ENCODE data around the gene TTC38. TPM values are rescaled to one million over a fixed set of nuclear protein-coding genes. Genes with fewer than 3 reads are reported as not detected.

Gene TTC38
- total RNA-seq, 1 experiment from 2014 or later, result 16.7 TPM

DNA sequence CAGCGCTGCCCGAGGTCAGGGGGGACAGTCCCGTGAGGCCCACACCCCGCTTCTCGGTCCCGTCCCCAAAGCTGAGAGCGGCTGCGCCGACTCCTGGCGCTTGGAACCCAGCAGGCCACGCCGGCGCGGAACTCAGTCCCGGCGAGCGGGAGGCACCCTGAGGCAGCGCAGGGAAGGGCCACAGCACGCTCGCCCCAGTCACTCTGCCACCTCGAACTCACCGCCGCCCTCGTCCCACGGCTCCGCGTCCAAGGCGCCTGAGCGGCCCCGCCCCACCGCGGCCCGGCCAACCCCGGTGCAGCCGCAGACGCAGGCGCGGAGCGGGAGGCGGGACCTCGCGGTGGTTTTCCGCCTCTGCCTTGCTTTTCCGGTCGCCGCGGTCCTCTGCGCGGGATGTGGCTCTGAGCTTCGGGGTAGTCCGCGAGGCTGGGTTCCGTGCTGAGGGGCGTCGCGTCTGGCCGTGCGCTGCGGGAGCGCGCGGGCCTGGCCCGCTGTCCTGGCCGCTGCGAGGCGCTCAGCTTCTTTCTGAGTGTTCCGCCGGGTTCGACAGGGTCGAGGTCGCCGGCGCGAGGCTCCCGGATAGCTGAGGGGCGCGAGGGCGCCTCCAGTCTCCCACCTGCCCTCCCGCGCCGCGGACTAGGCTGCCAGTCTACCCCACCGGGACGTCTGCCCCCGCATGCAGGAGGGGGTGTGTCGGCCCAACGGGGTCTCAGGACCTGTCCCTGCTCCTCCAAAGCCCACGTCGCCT lies 17.6 kb upstream of the TTC38 start, which contains the start of gene CDPF1:
Gene CDPF1, minus strand, starts transcription at position 259 of the 748 bp plus-strand sequence. CDS start 2,009 bp downstream, outside the sequence.
- peak; percentile 87 for DNase-seq (ENCODE audit: unreplicated experiment)
- Mint-ChIP-seq H3K27me3 (ENCODE audit: insufficient read depth, unreplicated experiment) (no peaks in the 10 kb centered on the region), H3K9me3 (ENCODE audit: unreplicated experiment) (no peaks in the 10 kb centered on the region), H3K27ac (ENCODE audit: low read depth, unreplicated experiment) (peak within 1 kb of the TSS; percentile 19), H3K4me3 (ENCODE audit: unreplicated experiment) (peak within 1 kb of the TSS; percentile 81), H3K4me1 (ENCODE audit: insufficient read depth, unreplicated experiment) (peaks cover 5% of the 10 kb centered on the region), H3K36me3 (ENCODE audit: insufficient read depth, unreplicated experiment) (no peaks in the 10 kb centered on the region)
- CTCF ChIA-PET, result interaction anchor here (0.7 to 1.4 kb wide), 3 partner anchors 19 to 701 kb away, joined by 3 to 4 read pairs (median 3); no protein-coding TSS in a partner anchor
- TF ChIP-seq, protein P1, sequence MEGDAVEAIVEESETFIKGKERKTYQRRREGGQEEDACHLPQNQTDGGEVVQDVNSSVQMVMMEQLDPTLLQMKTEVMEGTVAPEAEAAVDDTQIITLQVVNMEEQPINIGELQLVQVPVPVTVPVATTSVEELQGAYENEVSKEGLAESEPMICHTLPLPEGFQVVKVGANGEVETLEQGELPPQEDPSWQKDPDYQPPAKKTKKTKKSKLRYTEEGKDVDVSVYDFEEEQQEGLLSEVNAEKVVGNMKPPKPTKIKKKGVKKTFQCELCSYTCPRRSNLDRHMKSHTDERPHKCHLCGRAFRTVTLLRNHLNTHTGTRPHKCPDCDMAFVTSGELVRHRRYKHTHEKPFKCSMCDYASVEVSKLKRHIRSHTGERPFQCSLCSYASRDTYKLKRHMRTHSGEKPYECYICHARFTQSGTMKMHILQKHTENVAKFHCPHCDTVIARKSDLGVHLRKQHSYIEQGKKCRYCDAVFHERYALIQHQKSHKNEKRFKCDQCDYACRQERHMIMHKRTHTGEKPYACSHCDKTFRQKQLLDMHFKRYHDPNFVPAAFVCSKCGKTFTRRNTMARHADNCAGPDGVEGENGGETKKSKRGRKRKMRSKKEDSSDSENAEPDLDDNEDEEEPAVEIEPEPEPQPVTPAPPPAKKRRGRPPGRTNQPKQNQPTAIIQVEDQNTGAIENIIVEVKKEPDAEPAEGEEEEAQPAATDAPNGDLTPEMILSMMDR (IDR thresholded peaks at IDR 0.05; ENCODE audit: unreplicated experiment), result no peak
- intact Hi-C loops (cut with micrococcal nuclease), result no loop called here
- POLR2A ChIA-PET, result interaction anchor here (0.5 to 2.8 kb wide), 14 partner anchors 8 to 244 kb away, joined by 3 to 29 read pairs (median 4); partner anchors contain the start of genes GTSE1 and TTC38
- BruUV-seq (replicated peaks), result no TSS peak

DNA sequence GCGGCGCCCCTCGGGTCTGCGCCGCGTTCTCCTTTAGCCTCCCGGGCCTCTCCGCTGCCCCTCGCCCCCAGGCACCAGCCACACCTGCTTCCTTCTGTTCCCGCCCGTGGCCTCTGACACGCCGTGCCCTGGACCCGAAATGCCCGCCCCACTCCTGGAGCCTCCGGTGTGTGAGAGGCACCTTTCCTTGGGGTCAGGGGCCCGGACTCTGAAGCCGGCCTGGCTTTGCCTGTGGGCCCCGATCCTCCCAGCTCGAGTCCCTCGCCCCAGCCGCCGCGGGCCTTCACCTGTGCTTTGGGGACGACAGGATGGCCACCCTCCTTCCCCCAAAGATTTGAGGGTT lies 17.1 kb upstream of the TTC38 start:
- BruUV-seq (replicated peaks), result no TSS peak
- Mint-ChIP-seq H3K9me3 (ENCODE audit: unreplicated experiment) (no peaks in the 10 kb centered on the region), H3K27me3 (ENCODE audit: insufficient read depth, unreplicated experiment) (no peaks in the 10 kb centered on the region), H3K36me3 (ENCODE audit: insufficient read depth, unreplicated experiment) (no peaks in the 10 kb centered on the region), H3K4me3 (ENCODE audit: unreplicated experiment) (peak overlapping the region; percentile 81), H3K4me1 (ENCODE audit: insufficient read depth, unreplicated experiment) (peaks cover 5% of the 10 kb centered on the region), H3K27ac (ENCODE audit: low read depth, unreplicated experiment) (peak overlapping the region; percentile 19)
- POLR2A ChIA-PET, result interaction anchor here (0.9 to 2.8 kb wide), 11 partner anchors 8 to 245 kb away, joined by 3 to 29 read pairs (median 4); partner anchors contain the start of genes GTSE1 and TTC38
- TF ChIP-seq, protein P1 (IDR thresholded peaks at IDR 0.05; ENCODE audit: unreplicated experiment), result no peak
- intact Hi-C loops (cut with micrococcal nuclease), result no loop called here
- CTCF ChIA-PET, result interaction anchor here (0.7 to 1.4 kb wide), 4 partner anchors 11 to 701 kb away, joined by 3 to 4 read pairs (median 4); no protein-coding TSS in a partner anchor
- no peak for DNase-seq (ENCODE audit: unreplicated experiment)

DNA sequence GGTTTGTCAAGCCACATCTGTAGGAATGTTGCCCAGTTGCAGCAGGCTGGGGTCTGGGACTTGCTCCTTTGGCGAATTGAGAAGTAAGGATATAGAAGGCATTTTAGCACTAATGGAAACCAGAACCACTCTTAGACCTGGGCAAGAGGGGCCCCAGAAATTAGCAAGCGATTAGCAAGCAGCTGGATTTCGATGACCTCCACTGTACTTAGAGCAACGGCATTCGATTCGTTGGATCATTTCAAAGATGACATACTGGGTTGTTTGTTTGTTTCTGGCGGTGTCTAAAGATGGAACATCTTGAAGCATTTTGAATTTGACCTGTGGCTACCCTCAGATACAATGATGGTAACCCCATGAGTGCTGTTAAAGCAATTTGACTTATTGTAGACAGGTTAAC lies 16.5 kb upstream of the TTC38 start:
- no TSS peak for BruUV-seq (replicated peaks)
- Mint-ChIP-seq H3K27me3 (ENCODE audit: insufficient read depth, unreplicated experiment) (peaks cover 2% of the 10 kb centered on the region), H3K4me1 (ENCODE audit: insufficient read depth, unreplicated experiment) (peaks cover 5% of the 10 kb centered on the region), H3K36me3 (ENCODE audit: insufficient read depth, unreplicated experiment) (no peaks in the 10 kb centered on the region), H3K27ac (ENCODE audit: low read depth, unreplicated experiment) (no peak overlapping the region), H3K4me3 (ENCODE audit: unreplicated experiment) (peak overlapping the region; percentile 81), H3K9me3 (ENCODE audit: unreplicated experiment) (no peaks in the 10 kb centered on the region)
- CTCF ChIA-PET, result interaction anchor here (1.4 kb wide), 1 partner anchor 10 kb away, joined by 4 read pairs; no protein-coding TSS in a partner anchor
- DNase-seq (ENCODE audit: unreplicated experiment), result no peak
- TF ChIP-seq, protein P1 (IDR thresholded peaks at IDR 0.05; ENCODE audit: unreplicated experiment), result no peak
- POLR2A ChIA-PET, result interaction anchor here (1.2 to 2.8 kb wide), 4 partner anchors 9 to 29 kb away, joined by 3 to 29 read pairs (median 4); partner anchors contain the start of gene TTC38
- intact Hi-C loops (cut with micrococcal nuclease), result no loop called here

DNA sequence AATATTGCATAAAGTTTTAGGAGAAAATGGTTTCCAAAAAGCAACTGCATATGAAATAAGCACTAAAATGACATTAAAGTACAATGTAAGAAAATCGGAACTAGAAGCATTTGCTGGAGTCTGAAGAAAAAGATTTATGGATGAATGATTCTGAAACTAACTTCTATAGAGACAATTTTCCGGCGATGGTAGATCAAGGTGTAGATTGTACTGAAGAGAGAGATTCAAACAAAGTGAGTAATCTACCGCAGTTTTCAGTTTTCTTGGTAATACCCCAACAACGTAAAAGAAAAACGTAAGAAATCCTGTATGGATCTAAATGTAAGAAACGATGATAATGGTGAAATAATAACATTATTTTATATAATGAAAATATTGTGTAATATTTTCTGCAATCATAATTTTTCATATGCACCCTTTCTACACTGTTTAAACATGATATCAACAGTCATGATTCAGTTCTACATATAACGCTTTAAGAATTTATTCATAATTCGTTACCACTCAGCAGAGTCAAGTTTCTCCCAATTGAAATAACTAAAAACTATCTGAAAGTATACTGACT lies 15.9 kb upstream of the TTC38 start:
- Mint-ChIP-seq H3K9me3 (ENCODE audit: unreplicated experiment) (no peaks in the 10 kb centered on the region), H3K36me3 (ENCODE audit: insufficient read depth, unreplicated experiment) (no peaks in the 10 kb centered on the region), H3K4me1 (ENCODE audit: insufficient read depth, unreplicated experiment) (peaks cover 5% of the 10 kb centered on the region), H3K27me3 (ENCODE audit: insufficient read depth, unreplicated experiment) (peaks cover 8% of the 10 kb centered on the region), H3K27ac (ENCODE audit: low read depth, unreplicated experiment) (no peak overlapping the region), H3K4me3 (ENCODE audit: unreplicated experiment) (peak overlapping the region; percentile 81)
- TF ChIP-seq, protein P1 (IDR thresholded peaks at IDR 0.05; ENCODE audit: unreplicated experiment), result no peak
- ChIA-PET POLR2A (interaction anchor here (0.7 to 1.8 kb wide), 2 partner anchors 15 to 115 kb away, joined by 3 to 6 read pairs; no protein-coding TSS in a partner anchor), CTCF (interaction anchor here (0.6 to 1.4 kb wide), 2 partner anchors 10 to 22 kb away, joined by 4 read pairs; no protein-coding TSS in a partner anchor)
- TSS peak; percentile 35 for BruUV-seq (replicated peaks)
- no peak for DNase-seq (ENCODE audit: unreplicated experiment)
- intact Hi-C loops (cut with micrococcal nuclease), result no loop called here
